Neural progenitor cell (in vitro differentiated cells): ENCODE data around the gene ABHD5. TPM values are rescaled to one million over a fixed set of nuclear protein-coding genes. Genes with fewer than 3 reads are reported as not detected.
"Not testable (repeated sequence)": the region's sequence is repeated elsewhere in the genome, so short reads cannot be mapped to it uniquely, and the experiment has no call there.

ENCODE experiments used
- DNase-seq: peaks from one replicate; pipeline ENCODE4 v3.0.0-alpha.2; 2016; ENCODE audit warnings: low spot score
- H2AFZ ChIP-seq: fragments of 200-600 bp; sonication (generic); replicated peaks from 2 replicates; pipeline ENCODE4 v1.6.1; 2016; ENCODE audit warnings: antibody characterized with exemption
- H3F3A ChIP-seq: fragments of 200-600 bp; sonication (generic); 2 replicates; pipeline ENCODE4 v1.6.1; 2016; ENCODE audit warnings: antibody characterized with exemption, low read depth
- H3K27ac ChIP-seq: fragments of 200-600 bp; sonication (generic); 2 replicates; pipeline ENCODE4 v1.5.1; 2016; ENCODE audit warnings: mild to moderate bottlenecking
- H3K27me3 ChIP-seq: fragments of 200-600 bp; sonication (generic); 2 replicates; pipeline ENCODE4 v1.6.1; 2016; ENCODE audit warnings: mild to moderate bottlenecking, moderate library complexity
- H3K36me3 ChIP-seq: fragments of 200-600 bp; sonication (generic); 2 replicates; pipeline ENCODE4 v1.5.1; 2016
- H3K4me1 ChIP-seq: fragments of 200-600 bp; sonication (generic); 2 replicates; pipeline ENCODE4 v1.6.1; 2016; ENCODE audit warnings: mixed run types
- H3K4me2 ChIP-seq: fragments of 200-600 bp; sonication (generic); 2 replicates; pipeline ENCODE4 v1.6.1; 2016
- H3K4me3 ChIP-seq: fragments of 200-600 bp; sonication (generic); 2 replicates; pipeline ENCODE4 v1.5.1; 2016
- H3K79me2 ChIP-seq: fragments of 200-600 bp; sonication (generic); 2 replicates; pipeline ENCODE4 v1.6.1; 2016; ENCODE audit warnings: low read depth
- H3K9ac ChIP-seq: fragments of 200-600 bp; sonication (generic); 2 replicates; pipeline ENCODE4 v1.6.1; 2016
- H3K9me3 ChIP-seq: fragments of 200-600 bp; sonication (generic); 2 replicates; pipeline ENCODE4 v1.5.1; 2016; ENCODE audit warnings: low read depth
- H4K20me1 ChIP-seq: fragments of 200-600 bp; sonication (generic); 2 replicates; pipeline ENCODE4 v1.6.1; 2016; ENCODE audit warnings: low read depth
- H3K27ac Mint-ChIP-seq: 3 replicates; pipeline ENCODE4 v1.8.0; 2021; ENCODE audit warnings: mixed read lengths
- H3K27me3 Mint-ChIP-seq: 2 replicates; pipeline ENCODE4 v1.8.0; 2022; ENCODE audit warnings: low read depth, mild to moderate bottlenecking, inconsistent platforms, moderate library complexity, mixed read lengths; ENCODE audit not compliant: insufficient read depth
- H3K36me3 Mint-ChIP-seq: 3 replicates; pipeline ENCODE4 v1.8.0; 2021; ENCODE audit warnings: mixed read lengths
- H3K4me1 Mint-ChIP-seq: 3 replicates; pipeline ENCODE4 v1.8.0; 2021; ENCODE audit warnings: mixed read lengths
- H3K4me3 Mint-ChIP-seq: 3 replicates; pipeline ENCODE4 v1.8.0; 2021; ENCODE audit warnings: mild to moderate bottlenecking, moderate library complexity, mixed read lengths
- H3K9me3 Mint-ChIP-seq: 3 replicates; pipeline ENCODE4 v1.8.0; 2020; ENCODE audit warnings: mixed read lengths
- CTCF ChIP-seq: fragments of 200-600 bp; sonication (generic); IDR thresholded peaks from 2 replicates; pipeline ENCODE4 v1.5.1; 2017; ENCODE audit warnings: antibody characterized with exemption, mild to moderate bottlenecking
- EZH2 ChIP-seq: fragments of 200-600 bp; sonication (generic); IDR thresholded peaks from 2 replicates; pipeline ENCODE4 v1.6.1; 2017; ENCODE audit warnings: antibody characterized with exemption, mild to moderate bottlenecking, moderate library complexity
- EZH2phosphoT487 ChIP-seq: fragments of 200-600 bp; sonication (generic); IDR thresholded peaks from 2 replicates; pipeline ENCODE4 v1.6.1; 2017; ENCODE audit warnings: antibody characterized with exemption
- total RNA-seq: library from RNA; depleted of rRNA; stranded (reverse); fragments of >200 nt; gene quantifications from 2 replicates; pipeline ENCODE4 v1.2.3, GENCODE V29; 2015; ENCODE audit warnings: low replicate concordance

ABHD5 gene
- total RNA-seq, 1 donor from 2014 or later = 9.1 TPM

GRCh38 chr3:43676441-43676840 lies 14.3 kb upstream of the ABHD5 start:
- no peaks in the 10 kb centered on the region for H3K36me3 ChIP-seq
- no peak overlapping the region for H3K4me2 ChIP-seq
- Mint-ChIP-seq H3K4me3 (no peak overlapping the region), H3K36me3 (peaks cover 7% of the 10 kb centered on the region), H3K27ac (no peak overlapping the region), H3K27me3 (peaks cover 4% of the 10 kb centered on the region), H3K4me1 (peaks cover 3% of the 10 kb centered on the region), H3K9me3 (peaks cover 14% of the 10 kb centered on the region)
- no peaks in the 10 kb centered on the region for H3F3A ChIP-seq
- no peak overlapping the region for H3K9ac ChIP-seq
- H4K20me1 ChIP-seq = no peaks in the 10 kb centered on the region
- H3K4me3 ChIP-seq = no peak overlapping the region
- H3K79me2 ChIP-seq = no peaks in the 10 kb centered on the region
- no peaks in the 10 kb centered on the region for H3K4me1 ChIP-seq
- peaks cover 4% of the 10 kb centered on the region for H3K9me3 ChIP-seq
- no peak overlapping the region for H2AFZ ChIP-seq
- no peak for DNase-seq
- H3K27me3 ChIP-seq = no peaks in the 10 kb centered on the region
- TF ChIP-seq CTCF (no peak), EZH2 (no peak), EZH2phosphoT487 (no peak)
- no peak overlapping the region for H3K27ac ChIP-seq

GRCh38 chr3:43678375-43678774 lies 12.4 kb upstream of the ABHD5 start:
- not testable (repeated sequence) for H3K27ac Mint-ChIP-seq, H3K4me1 Mint-ChIP-seq, H3K27ac ChIP-seq, H3K4me1 ChIP-seq, H3K27me3 Mint-ChIP-seq, H3K27me3 ChIP-seq, H3K9me3 ChIP-seq, H4K20me1 ChIP-seq, H3K4me3 ChIP-seq, H2AFZ ChIP-seq, H3K79me2 ChIP-seq, H3K9ac ChIP-seq, H3K4me3 Mint-ChIP-seq, DNase-seq, H3K36me3 Mint-ChIP-seq, H3F3A ChIP-seq, H3K4me2 ChIP-seq, H3K36me3 ChIP-seq
- peaks cover 24% of the 10 kb centered on the region for H3K9me3 Mint-ChIP-seq

GRCh38 chr3:43678887-43679449 lies 11.8 kb upstream of the ABHD5 start:
- not testable (repeated sequence) for H3K36me3 ChIP-seq, H3K4me1 ChIP-seq, DNase-seq, H3F3A ChIP-seq, H3K9me3 ChIP-seq, H3K27ac Mint-ChIP-seq, H3K4me1 Mint-ChIP-seq, H4K20me1 ChIP-seq, H3K9ac ChIP-seq, H3K79me2 ChIP-seq, H3K4me3 Mint-ChIP-seq, H3K36me3 Mint-ChIP-seq, H3K27me3 Mint-ChIP-seq, H3K4me3 ChIP-seq, H3K4me2 ChIP-seq, H3K27me3 ChIP-seq, H3K27ac ChIP-seq, H2AFZ ChIP-seq
- H3K9me3 Mint-ChIP-seq = peaks cover 24% of the 10 kb centered on the region

GRCh38 chr3:43680857-43681256 lies 9.9 kb upstream of the ABHD5 start:
- DNase-seq, H3K27me3 Mint-ChIP-seq, H3K27ac ChIP-seq, H3F3A ChIP-seq, H3K4me1 Mint-ChIP-seq, H3K4me1 ChIP-seq, H4K20me1 ChIP-seq, H3K9ac ChIP-seq, H3K36me3 Mint-ChIP-seq, H3K4me3 Mint-ChIP-seq, H3K27ac Mint-ChIP-seq, H3K79me2 ChIP-seq, H2AFZ ChIP-seq, H3K9me3 ChIP-seq, H3K36me3 ChIP-seq, H3K4me3 ChIP-seq, H3K27me3 ChIP-seq, H3K4me2 ChIP-seq: not testable (repeated sequence)
- peaks cover 28% of the 10 kb centered on the region for H3K9me3 Mint-ChIP-seq

- Mint-ChIP-seq H3K27ac (no peak overlapping the region), H3K9me3 (peaks cover 19% of the 10 kb centered on the region)
- H3K27me3 ChIP-seq = no peaks in the 10 kb centered on the region
Measured at GRCh38 chr3:43684944-43685343, 5.8 kb upstream of the ABHD5 start.

More at GRCh38 chr3:43684944-43685343, 5.8 kb upstream of the ABHD5 start:
- Histone ChIP-seq H3K27ac (no peak overlapping the region), H3K36me3 (no peaks in the 10 kb centered on the region), H2AFZ (no peak overlapping the region), H3F3A (peaks cover 8% of the 10 kb centered on the region), H4K20me1 (no peaks in the 10 kb centered on the region), H3K79me2 (no peaks in the 10 kb centered on the region), H3K9me3 (no peaks in the 10 kb centered on the region), H3K4me3 (no peak overlapping the region), H3K4me2 (no peak overlapping the region), H3K9ac (no peak overlapping the region), H3K4me1 (peaks cover 7% of the 10 kb centered on the region)
- TF ChIP-seq EZH2phosphoT487 = no peak
- TF ChIP-seq CTCF = no peak
- no peak overlapping the region for H3K4me3 Mint-ChIP-seq
- peaks cover 3% of the 10 kb centered on the region for H3K4me1 Mint-ChIP-seq
- DNase-seq = no peak
- no peaks in the 10 kb centered on the region for H3K27me3 Mint-ChIP-seq
- H3K36me3 Mint-ChIP-seq = peaks cover 5% of the 10 kb centered on the region
